ENCODE results near the gene CGB3. TPM values are rescaled to one million over a fixed set of nuclear protein-coding genes. Genes with fewer than 3 reads are reported as not detected.

CGB3 gene
- total and polyA plus RNA-seq, 10 of the 15 experiments (the other 5 are each of a cell fraction or from before 2014, with no cell fraction given) = not detected

DNA sequence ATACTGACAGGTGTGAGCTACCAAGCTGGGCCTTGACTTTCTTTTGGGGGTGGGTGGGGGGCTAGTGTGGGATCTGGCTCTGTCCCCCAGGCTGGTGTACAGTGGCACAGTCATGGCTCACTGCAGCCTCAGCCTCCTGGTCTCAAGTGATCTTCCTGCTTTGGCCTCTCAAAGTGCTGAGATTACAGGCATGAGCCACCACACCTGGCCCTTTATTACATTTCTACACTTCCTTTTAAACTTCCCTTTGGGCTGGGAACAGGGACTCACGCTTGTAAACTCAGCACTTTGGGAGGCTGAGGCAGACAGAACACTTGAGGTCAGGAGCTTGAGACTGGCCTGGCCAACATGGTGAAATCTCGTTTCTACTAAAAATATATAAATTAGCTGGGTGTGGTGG, 47.1 kb downstream of the CGB3 start:
- DNase-seq (ENCODE audit: low read depth, low spot score) (no peak), ATAC-seq (no peak), FAIRE-seq (no peak)
- Histone ChIP-seq H3K79me2 (ENCODE audit: control insufficient read depth, insufficient read depth, low read length) (no peaks in the 10 kb centered on the region), H4K20me1 (ENCODE audit: control insufficient read depth, insufficient read depth) (no peaks in the 10 kb centered on the region), H3K27ac (ENCODE audit: control insufficient read depth, insufficient read depth) (no peak overlapping the region), H3K36me3 (ENCODE audit: control insufficient read depth in 2 of 2, insufficient read depth in 2 of 2, low read length in 1 of 2) (peaks cover 0 to 13% of the 10 kb centered on the region in 2 experiments), H3K9ac (ENCODE audit: control insufficient read depth, insufficient read depth, low read length) (no peak overlapping the region), H3K4me2 (ENCODE audit: control insufficient read depth, insufficient read depth) (no peak overlapping the region), H3K27me3 (replicated peaks in 1 of 2; ENCODE audit: control insufficient read depth in 2 of 2, insufficient read depth in 2 of 2, low read length in 1 of 2) (no peaks in the 10 kb centered on the region), H3K4me3 (no peak overlapping the region), H3K4me1 (ENCODE audit: control insufficient read depth, insufficient read depth, low read length) (peaks cover 4% of the 10 kb centered on the region), H3K9me3 (replicated peaks; ENCODE audit: control insufficient read depth, insufficient read depth, low read length) (no peaks in the 10 kb centered on the region), H2AFZ (ENCODE audit: control insufficient read depth, low read depth, low read length) (no peak overlapping the region)
- in situ Hi-C loops (cut with MboI) (no loop called here), intact Hi-C loops (cut with micrococcal nuclease; ENCODE audit: unreplicated experiment) (no loop called here)
- CTCF ChIA-PET = interaction anchor here (1.0 to 4.4 kb wide), 3 partner anchors 16 to 181 kb away, joined by 4 to 36 read pairs (median 6); partner anchors contain the start of genes GYS1 and RUVBL2
- WGBS (ENCODE audit: insufficient coverage, insufficient replicate concordance, low lambda C conversion rate, missing lambda C conversion rate) = 83% methylated on average over 2 of the region's 2 CpGs
- no TSS peak for BruUV-seq (replicated peaks)
- POLR2A ChIA-PET = interaction anchor here (0.5 to 7.1 kb wide), 5 partner anchors 16 to 348 kb away, joined by 3 to 41 read pairs (median 4); partner anchors contain the start of genes GYS1, RUVBL2 and TULP2
- RAD21 ChIA-PET (ENCODE audit: unreplicated experiment) = interaction anchor here (0.6 to 1.0 kb wide), 2 partner anchors 10 to 43 kb away, joined by 3 read pairs; no protein-coding TSS in a partner anchor
- SMC1A ChIA-PET (ENCODE audit: uncharacterized antibody, unreplicated experiment) = interaction anchor here (1.6 to 3.2 kb wide), 3 partner anchors 9 to 181 kb away, joined by 6 to 9 read pairs (median 8); partner anchors contain the start of gene RUVBL2
- TF ChIP-seq, protein P1, sequence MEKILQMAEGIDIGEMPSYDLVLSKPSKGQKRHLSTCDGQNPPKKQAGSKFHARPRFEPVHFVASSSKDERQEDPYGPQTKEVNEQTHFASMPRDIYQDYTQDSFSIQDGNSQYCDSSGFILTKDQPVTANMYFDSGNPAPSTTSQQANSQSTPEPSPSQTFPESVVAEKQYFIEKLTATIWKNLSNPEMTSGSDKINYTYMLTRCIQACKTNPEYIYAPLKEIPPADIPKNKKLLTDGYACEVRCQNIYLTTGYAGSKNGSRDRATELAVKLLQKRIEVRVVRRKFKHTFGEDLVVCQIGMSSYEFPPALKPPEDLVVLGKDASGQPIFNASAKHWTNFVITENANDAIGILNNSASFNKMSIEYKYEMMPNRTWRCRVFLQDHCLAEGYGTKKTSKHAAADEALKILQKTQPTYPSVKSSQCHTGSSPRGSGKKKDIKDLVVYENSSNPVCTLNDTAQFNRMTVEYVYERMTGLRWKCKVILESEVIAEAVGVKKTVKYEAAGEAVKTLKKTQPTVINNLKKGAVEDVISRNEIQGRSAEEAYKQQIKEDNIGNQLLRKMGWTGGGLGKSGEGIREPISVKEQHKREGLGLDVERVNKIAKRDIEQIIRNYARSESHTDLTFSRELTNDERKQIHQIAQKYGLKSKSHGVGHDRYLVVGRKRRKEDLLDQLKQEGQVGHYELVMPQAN (conservative IDR thresholded peaks at IDR 0.05) = no peak
- TF ChIP-seq SMARCA5 (IDR thresholded peaks at IDR 0.05) (no peak), RCOR1 (conservative IDR thresholded peaks at IDR 0.05; ENCODE audit: low read depth, low read length) (no peak), SRF (IDR thresholded peaks at IDR 0.05; ENCODE audit: low read depth in 2 of 2, low read length in 2 of 2) (no peak), KDM1A (IDR thresholded peaks at IDR 0.05; ENCODE audit: borderline replicate concordance) (no peak), BCL11A (IDR thresholded peaks at IDR 0.05; ENCODE audit: low read depth, low read length) (no peak), SIX5 (IDR thresholded peaks at IDR 0.05; ENCODE audit: low read depth, low read length, severe bottlenecking) (no peak), MTA3 (IDR thresholded peaks at IDR 0.05; ENCODE audit: borderline replicate concordance, low read length) (no peak), GABPA (IDR thresholded peaks at IDR 0.05; ENCODE audit: low read depth) (no peak), CHD4 (IDR thresholded peaks at IDR 0.05) (no peak), IKZF1 (conservative IDR thresholded peaks at IDR 0.05) (no peak), MYB (IDR thresholded peaks at IDR 0.05; ENCODE audit: borderline replicate concordance, low read depth, low read length) (no peak), ZBED1 (IDR thresholded peaks at IDR 0.05; ENCODE audit: borderline replicate concordance) (no peak)
- TF ChIP-seq, protein P2, sequence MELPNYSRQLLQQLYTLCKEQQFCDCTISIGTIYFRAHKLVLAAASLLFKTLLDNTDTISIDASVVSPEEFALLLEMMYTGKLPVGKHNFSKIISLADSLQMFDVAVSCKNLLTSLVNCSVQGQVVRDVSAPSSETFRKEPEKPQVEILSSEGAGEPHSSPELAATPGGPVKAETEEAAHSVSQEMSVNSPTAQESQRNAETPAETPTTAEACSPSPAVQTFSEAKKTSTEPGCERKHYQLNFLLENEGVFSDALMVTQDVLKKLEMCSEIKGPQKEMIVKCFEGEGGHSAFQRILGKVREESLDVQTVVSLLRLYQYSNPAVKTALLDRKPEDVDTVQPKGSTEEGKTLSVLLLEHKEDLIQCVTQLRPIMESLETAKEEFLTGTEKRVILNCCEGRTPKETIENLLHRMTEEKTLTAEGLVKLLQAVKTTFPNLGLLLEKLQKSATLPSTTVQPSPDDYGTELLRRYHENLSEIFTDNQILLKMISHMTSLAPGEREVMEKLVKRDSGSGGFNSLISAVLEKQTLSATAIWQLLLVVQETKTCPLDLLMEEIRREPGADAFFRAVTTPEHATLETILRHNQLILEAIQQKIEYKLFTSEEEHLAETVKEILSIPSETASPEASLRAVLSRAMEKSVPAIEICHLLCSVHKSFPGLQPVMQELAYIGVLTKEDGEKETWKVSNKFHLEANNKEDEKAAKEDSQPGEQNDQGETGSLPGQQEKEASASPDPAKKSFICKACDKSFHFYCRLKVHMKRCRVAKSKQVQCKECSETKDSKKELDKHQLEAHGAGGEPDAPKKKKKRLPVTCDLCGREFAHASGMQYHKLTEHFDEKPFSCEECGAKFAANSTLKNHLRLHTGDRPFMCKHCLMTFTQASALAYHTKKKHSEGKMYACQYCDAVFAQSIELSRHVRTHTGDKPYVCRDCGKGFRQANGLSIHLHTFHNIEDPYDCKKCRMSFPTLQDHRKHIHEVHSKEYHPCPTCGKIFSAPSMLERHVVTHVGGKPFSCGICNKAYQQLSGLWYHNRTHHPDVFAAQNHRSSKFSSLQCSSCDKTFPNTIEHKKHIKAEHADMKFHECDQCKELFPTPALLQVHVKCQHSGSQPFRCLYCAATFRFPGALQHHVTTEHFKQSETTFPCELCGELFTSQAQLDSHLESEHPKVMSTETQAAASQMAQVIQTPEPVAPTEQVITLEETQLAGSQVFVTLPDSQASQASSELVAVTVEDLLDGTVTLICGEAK (IDR thresholded peaks at IDR 0.05; ENCODE audit: borderline replicate concordance) = no peak
- TF ChIP-seq, protein P3, sequence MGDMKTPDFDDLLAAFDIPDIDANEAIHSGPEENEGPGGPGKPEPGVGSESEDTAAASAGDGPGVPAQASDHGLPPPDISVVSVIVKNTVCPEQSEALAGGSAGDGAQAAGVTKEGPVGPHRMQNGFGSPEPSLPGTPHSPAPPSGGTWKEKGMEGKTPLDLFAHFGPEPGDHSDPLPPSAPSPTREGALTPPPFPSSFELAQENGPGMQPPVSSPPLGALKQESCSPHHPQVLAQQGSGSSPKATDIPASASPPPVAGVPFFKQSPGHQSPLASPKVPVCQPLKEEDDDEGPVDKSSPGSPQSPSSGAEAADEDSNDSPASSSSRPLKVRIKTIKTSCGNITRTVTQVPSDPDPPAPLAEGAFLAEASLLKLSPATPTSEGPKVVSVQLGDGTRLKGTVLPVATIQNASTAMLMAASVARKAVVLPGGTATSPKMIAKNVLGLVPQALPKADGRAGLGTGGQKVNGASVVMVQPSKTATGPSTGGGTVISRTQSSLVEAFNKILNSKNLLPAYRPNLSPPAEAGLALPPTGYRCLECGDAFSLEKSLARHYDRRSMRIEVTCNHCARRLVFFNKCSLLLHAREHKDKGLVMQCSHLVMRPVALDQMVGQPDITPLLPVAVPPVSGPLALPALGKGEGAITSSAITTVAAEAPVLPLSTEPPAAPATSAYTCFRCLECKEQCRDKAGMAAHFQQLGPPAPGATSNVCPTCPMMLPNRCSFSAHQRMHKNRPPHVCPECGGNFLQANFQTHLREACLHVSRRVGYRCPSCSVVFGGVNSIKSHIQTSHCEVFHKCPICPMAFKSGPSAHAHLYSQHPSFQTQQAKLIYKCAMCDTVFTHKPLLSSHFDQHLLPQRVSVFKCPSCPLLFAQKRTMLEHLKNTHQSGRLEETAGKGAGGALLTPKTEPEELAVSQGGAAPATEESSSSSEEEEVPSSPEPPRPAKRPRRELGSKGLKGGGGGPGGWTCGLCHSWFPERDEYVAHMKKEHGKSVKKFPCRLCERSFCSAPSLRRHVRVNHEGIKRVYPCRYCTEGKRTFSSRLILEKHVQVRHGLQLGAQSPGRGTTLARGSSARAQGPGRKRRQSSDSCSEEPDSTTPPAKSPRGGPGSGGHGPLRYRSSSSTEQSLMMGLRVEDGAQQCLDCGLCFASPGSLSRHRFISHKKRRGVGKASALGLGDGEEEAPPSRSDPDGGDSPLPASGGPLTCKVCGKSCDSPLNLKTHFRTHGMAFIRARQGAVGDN (IDR thresholded peaks at IDR 0.05) = no peak

All from GM12878 (cell line).